ENCODE measurements around the gene DYSF.
"Not testable (repeated sequence)": the region's sequence is repeated elsewhere in the genome, so short reads cannot be mapped to it uniquely, and the experiment has no call there.

The DYSF gene

DNA sequence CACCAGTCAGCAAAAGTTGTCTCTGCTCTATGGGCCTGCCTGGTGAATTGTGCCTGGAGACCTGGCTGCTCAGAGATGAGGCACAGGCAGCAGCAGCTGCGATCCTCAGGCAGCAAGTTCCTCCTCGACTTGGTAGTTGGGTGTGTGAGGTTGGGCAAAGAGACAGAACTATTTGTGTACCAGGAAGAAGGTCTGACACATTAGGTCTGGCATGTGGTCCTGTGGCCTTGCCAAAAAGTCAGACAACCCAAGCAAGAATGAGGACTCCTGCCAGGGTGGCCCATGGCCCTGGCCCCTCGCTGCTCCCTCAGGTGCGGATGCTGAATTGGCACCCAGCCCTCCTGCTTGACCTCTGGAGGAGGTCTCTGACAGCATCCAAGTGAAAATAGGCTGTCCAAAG, 192.7 kb downstream of the DYSF start:
- H3K27ac ChIP-seq (ENCODE audit: low read depth, low read length) = no peak overlapping the region
- no peaks in the 10 kb centered on the region for H3K36me3 ChIP-seq (ENCODE audit: insufficient read depth, low read length)
- no peaks in the 10 kb centered on the region for H3K27me3 ChIP-seq (ENCODE audit: insufficient read depth, low read length)
- H3K4me1 ChIP-seq (ENCODE audit: control insufficient read depth, insufficient read depth, low read length, unreplicated experiment) = peaks cover 17% of the 10 kb centered on the region
- H3K79me2 ChIP-seq (ENCODE audit: control insufficient read depth, insufficient read depth, low read length, unreplicated experiment) = no peaks in the 10 kb centered on the region
- no peak overlapping the region for H3K4me3 ChIP-seq (ENCODE audit: low read depth, low read length)
- no peak overlapping the region for H2AFZ ChIP-seq (ENCODE audit: low read length, unreplicated experiment)

DNA sequence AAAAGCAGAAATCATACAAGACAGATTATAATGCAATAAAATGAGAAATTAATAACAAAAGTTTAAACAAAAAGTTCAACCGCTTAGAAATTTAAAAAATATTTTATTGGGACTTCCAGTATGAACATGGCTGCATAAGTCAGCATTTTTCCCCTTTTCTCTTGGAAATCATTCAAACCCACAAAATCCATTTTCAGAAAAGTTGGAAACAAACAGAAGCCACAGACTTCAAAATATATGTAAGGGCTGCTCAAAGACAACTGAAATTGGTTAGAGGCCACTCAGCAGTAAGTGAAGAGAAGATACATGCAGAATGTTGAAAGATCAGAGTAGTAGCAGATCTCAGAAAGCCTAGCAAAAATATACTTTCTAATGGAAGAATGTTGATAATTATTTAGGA, 194.0 kb downstream of the DYSF start:
- Histone ChIP-seq H3K36me3 (ENCODE audit: insufficient read depth, low read length) (no peaks in the 10 kb centered on the region), H3K4me3 (ENCODE audit: low read depth, low read length) (no peak overlapping the region), H3K79me2 (ENCODE audit: control insufficient read depth, insufficient read depth, low read length, unreplicated experiment) (no peaks in the 10 kb centered on the region), H3K4me1 (ENCODE audit: control insufficient read depth, insufficient read depth, low read length, unreplicated experiment) (peaks cover 17% of the 10 kb centered on the region), H3K27me3 (ENCODE audit: insufficient read depth, low read length) (no peaks in the 10 kb centered on the region), H3K27ac (ENCODE audit: low read depth, low read length) (no peak overlapping the region), H2AFZ (ENCODE audit: low read length, unreplicated experiment) (no peak overlapping the region)

DNA sequence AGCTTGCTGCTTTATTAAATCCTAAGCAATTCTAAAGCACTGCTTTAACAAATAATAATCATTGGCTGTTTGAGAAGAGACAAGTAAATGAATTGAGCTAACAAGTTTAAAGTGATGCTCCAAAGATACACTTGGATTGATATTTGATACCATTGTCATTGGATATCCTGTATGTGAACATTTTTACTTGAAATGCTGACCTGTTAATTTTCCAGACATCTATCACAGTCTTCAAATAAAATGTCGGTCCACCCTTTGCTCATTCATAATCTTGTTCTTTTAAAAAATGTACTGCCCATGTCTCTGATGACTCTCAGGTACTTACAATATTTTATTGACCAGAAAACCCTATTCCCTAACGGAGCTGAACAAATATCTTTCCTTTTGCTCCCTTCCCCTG, 202.1 kb downstream of the DYSF start:
- Histone ChIP-seq H2AFZ (ENCODE audit: low read length, unreplicated experiment) (no peak overlapping the region), H3K4me1 (ENCODE audit: control insufficient read depth, insufficient read depth, low read length, unreplicated experiment) (no peaks in the 10 kb centered on the region), H3K4me3 (ENCODE audit: low read depth, low read length) (no peak overlapping the region), H3K27ac (ENCODE audit: low read depth, low read length) (no peak overlapping the region), H3K36me3 (ENCODE audit: insufficient read depth, low read length) (no peaks in the 10 kb centered on the region), H3K27me3 (ENCODE audit: insufficient read depth, low read length) (no peaks in the 10 kb centered on the region), H3K79me2 (ENCODE audit: control insufficient read depth, insufficient read depth, low read length, unreplicated experiment) (no peaks in the 10 kb centered on the region)

DNA sequence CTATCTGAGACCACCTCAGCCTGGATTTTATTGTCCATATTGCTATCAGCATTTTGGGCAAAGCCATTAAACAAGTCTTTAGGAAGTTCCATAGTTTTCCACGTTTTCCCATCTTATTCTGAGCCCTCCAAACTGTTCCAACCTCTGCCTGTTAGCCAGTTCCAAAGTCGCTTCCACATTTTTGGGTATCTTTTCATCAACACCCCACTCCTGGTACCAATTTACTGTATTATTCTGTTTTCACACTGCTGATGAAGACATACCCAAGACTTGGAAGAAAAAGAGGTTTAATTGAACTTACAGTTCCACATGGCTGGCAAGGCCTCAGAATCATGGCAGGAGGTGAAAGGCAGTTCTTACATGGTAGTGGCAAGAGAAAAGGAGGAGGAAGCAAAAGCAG, 204.9 kb downstream of the DYSF start:
- not testable (repeated sequence) for H3K27me3 ChIP-seq (ENCODE audit: insufficient read depth, low read length); H3K4me1 ChIP-seq (ENCODE audit: control insufficient read depth, insufficient read depth, low read length, unreplicated experiment); H3K4me3 ChIP-seq (ENCODE audit: low read depth, low read length); H3K79me2 ChIP-seq (ENCODE audit: control insufficient read depth, insufficient read depth, low read length, unreplicated experiment); H3K36me3 ChIP-seq (ENCODE audit: insufficient read depth, low read length); H2AFZ ChIP-seq (ENCODE audit: low read length, unreplicated experiment); H3K27ac ChIP-seq (ENCODE audit: low read depth, low read length)

DNA sequence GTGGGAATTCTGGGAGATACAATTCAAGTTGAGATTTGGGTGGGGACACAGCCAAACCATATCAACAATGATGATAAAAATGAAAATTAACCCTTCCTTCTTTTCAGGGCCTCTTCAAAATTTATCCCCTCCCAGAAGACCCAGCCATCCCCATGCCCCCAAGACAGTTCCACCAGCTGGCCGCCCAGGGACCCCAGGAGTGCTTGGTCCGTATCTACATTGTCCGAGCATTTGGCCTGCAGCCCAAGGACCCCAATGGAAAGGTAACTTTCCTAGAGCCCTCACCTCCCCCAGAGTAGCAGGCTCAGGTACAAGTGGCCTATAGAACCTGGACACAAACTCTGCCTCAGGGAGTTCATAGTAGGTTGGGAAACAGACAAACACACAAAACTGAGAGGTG, 205.4 kb downstream of the DYSF start:
- no peak overlapping the region for H3K4me3 ChIP-seq (ENCODE audit: low read depth, low read length)
- no peaks in the 10 kb centered on the region for H3K79me2 ChIP-seq (ENCODE audit: control insufficient read depth, insufficient read depth, low read length, unreplicated experiment)
- no peaks in the 10 kb centered on the region for H3K4me1 ChIP-seq (ENCODE audit: control insufficient read depth, insufficient read depth, low read length, unreplicated experiment)
- H3K36me3 ChIP-seq (ENCODE audit: insufficient read depth, low read length) = no peaks in the 10 kb centered on the region
- H3K27ac ChIP-seq (ENCODE audit: low read depth, low read length) = no peak overlapping the region
- no peaks in the 10 kb centered on the region for H3K27me3 ChIP-seq (ENCODE audit: insufficient read depth, low read length)
- H2AFZ ChIP-seq (ENCODE audit: low read length, unreplicated experiment) = no peak overlapping the region

DNA sequence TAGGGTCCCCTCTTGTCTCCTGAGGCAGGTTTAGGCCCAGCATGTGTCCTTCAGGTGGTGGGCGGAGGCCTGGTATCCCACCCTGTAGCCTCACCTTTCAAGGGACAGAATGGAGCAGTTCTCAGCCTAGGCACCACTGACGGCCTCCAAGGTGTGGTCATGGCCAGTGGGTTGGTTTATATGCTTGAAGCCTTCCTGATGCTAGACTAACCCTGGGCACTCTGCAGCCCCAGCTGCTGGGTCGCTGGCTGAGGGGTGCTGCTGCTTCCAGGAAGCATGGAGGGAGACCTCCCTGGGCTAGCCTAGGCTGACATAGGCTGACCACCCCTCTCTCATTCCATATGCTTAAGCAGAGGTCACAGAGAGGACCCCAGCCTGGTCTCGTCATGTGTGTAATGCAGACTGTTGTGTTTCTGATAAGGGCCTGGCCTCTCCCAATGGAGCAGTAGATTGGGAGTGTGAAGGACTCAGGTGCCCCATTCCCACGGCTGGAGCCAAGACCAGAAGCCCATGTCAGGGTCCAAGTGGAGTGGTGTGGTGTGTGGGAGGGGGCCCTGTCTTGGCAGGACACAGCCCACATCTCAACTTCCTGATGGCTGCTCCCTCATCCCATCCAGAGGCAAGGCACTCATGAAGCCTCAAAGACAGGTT, 206.6 kb downstream of the DYSF start:
- Histone ChIP-seq H3K36me3 (ENCODE audit: insufficient read depth, low read length) (no peaks in the 10 kb centered on the region), H3K4me3 (ENCODE audit: low read depth, low read length) (no peak overlapping the region), H3K4me1 (ENCODE audit: control insufficient read depth, insufficient read depth, low read length, unreplicated experiment) (no peaks in the 10 kb centered on the region), H3K79me2 (ENCODE audit: control insufficient read depth, insufficient read depth, low read length, unreplicated experiment) (no peaks in the 10 kb centered on the region), H2AFZ (ENCODE audit: low read length, unreplicated experiment) (no peak overlapping the region), H3K27me3 (ENCODE audit: insufficient read depth, low read length) (no peaks in the 10 kb centered on the region), H3K27ac (ENCODE audit: low read depth, low read length) (no peak overlapping the region)

DNA sequence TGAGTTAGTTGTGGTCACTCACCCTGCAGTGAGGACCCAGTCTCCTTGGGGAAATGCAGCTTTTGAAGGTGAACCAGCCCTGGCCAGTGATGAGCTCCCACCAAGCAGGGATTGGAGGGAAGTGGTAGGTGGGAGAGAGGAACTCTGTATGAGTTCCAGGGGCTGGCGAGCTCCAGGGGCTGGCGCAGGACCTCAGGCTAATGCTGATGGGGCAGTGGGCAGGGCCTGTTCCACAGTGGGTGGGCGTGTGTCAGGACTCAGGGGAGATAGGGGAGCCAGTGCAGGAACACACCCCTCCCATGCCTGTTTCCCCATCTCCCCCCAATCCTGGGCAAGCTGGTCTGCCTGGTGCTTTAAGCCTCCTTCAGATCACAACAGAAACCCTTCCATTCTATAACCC, 208.4 kb downstream of the DYSF start:
- no peak overlapping the region for H3K4me3 ChIP-seq (ENCODE audit: low read depth, low read length)
- H3K27me3 ChIP-seq (ENCODE audit: insufficient read depth, low read length) = no peaks in the 10 kb centered on the region
- H3K27ac ChIP-seq (ENCODE audit: low read depth, low read length) = no peak overlapping the region
- no peaks in the 10 kb centered on the region for H3K36me3 ChIP-seq (ENCODE audit: insufficient read depth, low read length)
- H2AFZ ChIP-seq (ENCODE audit: low read length, unreplicated experiment) = no peak overlapping the region
- H3K79me2 ChIP-seq (ENCODE audit: control insufficient read depth, insufficient read depth, low read length, unreplicated experiment) = no peaks in the 10 kb centered on the region
- no peaks in the 10 kb centered on the region for H3K4me1 ChIP-seq (ENCODE audit: control insufficient read depth, insufficient read depth, low read length, unreplicated experiment)

DNA sequence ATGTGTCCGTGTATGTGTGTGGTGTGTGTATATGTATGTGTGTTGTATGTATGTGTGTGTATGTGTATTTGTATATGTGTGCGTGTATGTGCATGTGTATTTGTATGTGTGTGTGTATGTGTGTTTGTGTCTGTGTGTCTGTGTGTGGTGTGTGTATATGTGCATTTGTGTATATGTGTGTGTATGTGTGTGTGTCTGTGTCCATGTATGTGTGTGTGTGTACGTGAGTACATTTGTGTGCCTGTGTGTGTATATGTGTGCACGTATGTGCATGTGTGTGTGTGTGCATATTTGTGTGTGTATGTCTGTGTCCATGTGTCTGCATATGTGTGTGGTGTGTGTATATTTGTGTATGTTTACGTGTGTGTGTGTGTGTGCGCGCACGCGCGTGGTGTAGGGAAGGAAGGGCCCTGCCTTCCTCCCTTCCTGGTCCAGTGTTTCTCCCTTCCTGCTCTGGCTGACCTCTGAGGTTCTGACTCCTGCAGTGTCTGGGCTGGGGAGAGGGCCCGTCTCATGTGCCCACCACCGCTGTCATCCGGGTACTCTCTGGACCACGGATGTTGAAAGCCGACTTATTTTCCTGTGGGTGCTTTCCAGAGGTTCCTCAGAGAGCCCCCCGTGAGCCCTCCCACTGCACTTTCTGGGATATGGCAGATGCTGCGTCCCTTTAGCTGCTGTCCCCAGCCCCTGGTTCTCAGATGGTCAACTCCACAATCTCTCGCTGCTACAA, 209.5 kb downstream of the DYSF start:
- no peaks in the 10 kb centered on the region for H3K4me1 ChIP-seq (ENCODE audit: control insufficient read depth, insufficient read depth, low read length, unreplicated experiment)

DNA sequence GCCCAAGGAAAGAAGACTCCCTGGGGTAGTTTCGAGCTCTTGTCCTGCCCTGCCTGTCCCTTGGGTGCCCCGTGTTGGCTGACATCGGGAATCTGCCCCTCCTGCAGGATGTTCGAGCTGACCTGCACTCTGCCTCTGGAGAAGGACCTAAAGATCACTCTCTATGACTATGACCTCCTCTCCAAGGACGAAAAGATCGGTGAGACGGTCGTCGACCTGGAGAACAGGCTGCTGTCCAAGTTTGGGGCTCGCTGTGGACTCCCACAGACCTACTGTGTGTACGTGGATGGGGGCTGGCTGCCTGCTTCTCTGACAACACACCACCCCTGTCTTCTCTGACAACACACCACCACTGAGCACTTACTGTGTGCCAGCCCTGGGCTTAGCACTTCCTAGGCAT, 210.8 kb downstream of the DYSF start:
- Histone ChIP-seq H3K79me2 (ENCODE audit: control insufficient read depth, insufficient read depth, low read length, unreplicated experiment) (no peaks in the 10 kb centered on the region), H3K36me3 (ENCODE audit: insufficient read depth, low read length) (no peaks in the 10 kb centered on the region), H3K4me3 (ENCODE audit: low read depth, low read length) (no peak overlapping the region), H3K27ac (ENCODE audit: low read depth, low read length) (no peak overlapping the region), H3K27me3 (ENCODE audit: insufficient read depth, low read length) (no peaks in the 10 kb centered on the region), H3K4me1 (ENCODE audit: control insufficient read depth, insufficient read depth, low read length, unreplicated experiment) (no peaks in the 10 kb centered on the region), H2AFZ (ENCODE audit: low read length, unreplicated experiment) (no peak overlapping the region)

More for the DNA sequence above, 209.5 kb downstream of the DYSF start:
- Histone ChIP-seq H3K27ac (ENCODE audit: low read depth, low read length) (no peak overlapping the region), H2AFZ (ENCODE audit: low read length, unreplicated experiment) (no peak overlapping the region), H3K4me3 (ENCODE audit: low read depth, low read length) (no peak overlapping the region), H3K36me3 (ENCODE audit: insufficient read depth, low read length) (no peaks in the 10 kb centered on the region), H3K27me3 (ENCODE audit: insufficient read depth, low read length) (no peaks in the 10 kb centered on the region), H3K79me2 (ENCODE audit: control insufficient read depth, insufficient read depth, low read length, unreplicated experiment) (no peaks in the 10 kb centered on the region)

DNA sequence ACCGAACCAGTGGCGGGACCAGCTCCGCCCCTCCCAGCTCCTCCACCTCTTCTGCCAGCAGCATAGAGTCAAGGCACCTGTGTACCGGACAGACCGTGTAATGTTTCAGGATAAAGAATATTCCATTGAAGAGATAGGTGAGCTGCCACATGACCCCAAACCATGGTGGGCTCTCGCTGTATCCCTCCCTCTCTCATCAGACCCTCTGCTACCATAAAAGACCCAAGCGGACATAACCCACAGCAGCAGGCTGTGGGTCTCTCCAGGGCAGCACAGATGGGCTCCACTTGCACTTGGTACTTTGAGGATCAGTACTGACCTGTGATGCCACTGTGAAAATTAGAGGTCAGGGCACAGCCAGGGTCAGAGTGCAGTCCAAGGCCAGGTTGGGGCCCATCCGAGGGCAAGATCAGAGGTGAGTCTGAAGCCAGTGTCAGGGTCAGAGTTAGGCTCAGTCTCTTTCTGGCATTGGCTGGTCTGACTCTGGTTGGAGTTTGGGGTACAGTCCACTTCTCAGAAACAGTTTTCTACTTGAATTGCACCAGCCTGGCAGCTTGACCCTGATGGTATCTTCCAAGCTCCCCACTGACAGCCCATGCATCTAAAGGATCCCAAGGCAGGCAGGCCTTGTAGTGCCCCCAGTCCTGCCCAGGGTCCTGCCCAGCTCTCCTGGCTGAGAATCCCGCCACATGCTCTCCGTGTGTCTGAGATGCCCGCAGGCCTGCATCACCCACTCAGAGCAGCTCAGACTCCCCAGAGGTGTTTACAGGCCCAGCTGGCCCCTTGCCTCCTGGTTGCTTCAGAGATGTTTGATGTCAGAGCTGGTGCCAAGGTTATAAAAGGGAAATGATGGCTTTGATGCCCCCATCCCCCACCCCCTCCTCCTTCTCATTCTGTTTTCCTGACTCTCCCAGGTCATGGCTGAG, 212.1 kb downstream of the DYSF start:
- H3K27me3 ChIP-seq (ENCODE audit: insufficient read depth, low read length) = no peaks in the 10 kb centered on the region
- no peaks in the 10 kb centered on the region for H3K4me1 ChIP-seq (ENCODE audit: control insufficient read depth, insufficient read depth, low read length, unreplicated experiment)
- H3K36me3 ChIP-seq (ENCODE audit: insufficient read depth, low read length) = no peaks in the 10 kb centered on the region
- H3K79me2 ChIP-seq (ENCODE audit: control insufficient read depth, insufficient read depth, low read length, unreplicated experiment) = no peaks in the 10 kb centered on the region
- no peak overlapping the region for H3K27ac ChIP-seq (ENCODE audit: low read depth, low read length)
- no peak overlapping the region for H2AFZ ChIP-seq (ENCODE audit: low read length, unreplicated experiment)
- no peak overlapping the region for H3K4me3 ChIP-seq (ENCODE audit: low read depth, low read length)

All from ACC112 (cell line).